SK-N-SH (cell line): Measurements from ENCODE around the gene ADPGK. TPM values are rescaled to one million over a fixed set of nuclear protein-coding genes. Genes with fewer than 3 reads are reported as not detected.

ENCODE experiments used
- CTCF ChIA-PET: fragments of 300-600, 350-600 bp; formaldehyde crosslinking; extraction: SDS; loops from one replicate; lab custom pipeline; 2021; lab: Yijun Ruan, JAX
- POLR2A ChIA-PET: fragments of 350-600 bp; sonication (Branson Sonifier 250); formaldehyde crosslinking; extraction: SDS; loops from one replicate; lab custom pipeline; 2020; ENCODE audit warnings: antibody characterized with exemption, inconsistent platforms; lab: Yijun Ruan, JAX
- DNase-seq: peaks from one replicate; pipeline ENCODE4 v3.0.0; 2012
- H2AFZ ChIP-seq: fragments of 200-600 bp; sonication (generic); 2 replicates; pipeline ENCODE4 v1.8.1; 2016; ENCODE audit warnings: antibody characterized with exemption, mild to moderate bottlenecking, low read depth
- H3F3A ChIP-seq: fragments of 200-600 bp; sonication (generic); replicated peaks from 2 replicates; pipeline ENCODE3; 2016; ENCODE audit warnings: antibody characterized with exemption, mild to moderate bottlenecking; ENCODE audit not compliant: insufficient read depth
- H3K27ac ChIP-seq, 2 experiments: fragments of 200-500 bp in 1 of 2; fragments of 200-600 bp in 1 of 2; sonication (Bioruptor generic) in 1 of 2; sonication (generic), shearing (Covaris generic) in 1 of 2; 2 replicates each; pipeline versions ENCODE4 v1.5.1 to v1.6.1; 2014 to 2016; ENCODE audit warnings: low read depth in 2 of 2, inconsistent platforms in 1 of 2, low read length in 1 of 2, mild to moderate bottlenecking in 1 of 2, mixed read lengths in 1 of 2
- H3K27me3 ChIP-seq: fragments of 200-600 bp; sonication (generic), shearing (Covaris generic); 2 replicates; pipeline ENCODE4 v1.6.1; 2016; ENCODE audit warnings: mixed run types; ENCODE audit not compliant: insufficient read depth
- H3K36me3 ChIP-seq, 2 experiments: fragments of 200-500 bp in 1 of 2; fragments of 200-600 bp in 1 of 2; sonication (Bioruptor generic) in 1 of 2; sonication (generic) in 1 of 2; replicated peaks in 1 of 2; 2 replicates each; pipeline versions ENCODE3 to v1.5.1; 2014 to 2016; ENCODE audit warnings: low read length in 1 of 2, mild to moderate bottlenecking in 1 of 2; ENCODE audit not compliant: insufficient read depth in 2 of 2, control insufficient read depth in 1 of 2
- H3K4me1 ChIP-seq, 2 experiments: fragments of 200-500 bp in 1 of 2; fragments of 200-600 bp in 1 of 2; sonication (Bioruptor generic) in 1 of 2; sonication (generic), shearing (Covaris generic) in 1 of 2; 2 replicates each; pipeline versions ENCODE4 v1.5.1 to v1.6.1; 2014 to 2016; ENCODE audit warnings: low read depth in 1 of 2, low read length in 1 of 2, mixed run types in 1 of 2; ENCODE audit not compliant: insufficient read depth in 2 of 2, control insufficient read depth in 1 of 2
- H3K4me2 ChIP-seq: fragments of 200-600 bp; sonication (generic), shearing (Covaris generic); 2 replicates; pipeline ENCODE4 v1.6.1; 2017; ENCODE audit warnings: mixed run types
- H3K4me3 ChIP-seq, 2 experiments: fragments of 200-500 bp in 1 of 2; fragments of 200-600 bp in 1 of 2; sonication (Bioruptor generic) in 1 of 2; sonication (generic), shearing (Covaris generic) in 1 of 2; 2 replicates each; pipeline versions ENCODE4 v1.5.1 to v1.8.1; 2014 to 2016; ENCODE audit warnings: low read depth in 2 of 2, inconsistent platforms in 1 of 2, low read length in 1 of 2, mild to moderate bottlenecking in 1 of 2, mixed read lengths in 1 of 2, moderate library complexity in 1 of 2
- H3K79me2 ChIP-seq: fragments of 200-600 bp; sonication (generic); 2 replicates; pipeline ENCODE4 v1.8.1; 2017; ENCODE audit warnings: mild to moderate bottlenecking; ENCODE audit not compliant: insufficient read depth
- H3K9ac ChIP-seq: fragments of 200-600 bp; sonication (generic); 2 replicates; pipeline ENCODE4 v1.6.1; 2017; ENCODE audit warnings: mixed run types
- H3K9me2 ChIP-seq: fragments of 200-600 bp; sonication (generic); 2 replicates; pipeline ENCODE4 v1.6.1; 2017; ENCODE audit warnings: mixed run types
- H3K9me3 ChIP-seq: fragments of 200-600 bp; sonication (generic); 2 replicates; pipeline ENCODE4 v1.6.1; 2017; ENCODE audit warnings: mixed run types, mild to moderate bottlenecking, moderate library complexity
- H4K20me1 ChIP-seq: fragments of 200-600 bp; sonication (generic); 2 replicates; pipeline ENCODE4 v1.6.1; 2017; ENCODE audit warnings: mild to moderate bottlenecking, mixed run types; ENCODE audit not compliant: insufficient read depth
- GABPA ChIP-seq: IDR thresholded peaks from 2 replicates; pipeline ENCODE4 v1.4.0; 2012; ENCODE audit warnings: low read depth, mild to moderate bottlenecking
- GATA2 ChIP-seq: sonication (generic); formaldehyde crosslinking; IDR thresholded peaks from 2 replicates; pipeline ENCODE4 v1.5.0; 2020; ENCODE audit warnings: mild to moderate bottlenecking, missing genetic modification reagents
- MXI1 ChIP-seq: IDR thresholded peaks from 2 replicates; pipeline ENCODE4 v1.6.1; 2012; ENCODE audit warnings: mild to moderate bottlenecking, low read depth, low read length, improper control_type of control experiment
- RAD21 ChIP-seq: IDR thresholded peaks from 2 replicates; pipeline ENCODE4 v1.6.1; 2012; ENCODE audit warnings: mild to moderate bottlenecking, low read length
- RCOR1 ChIP-seq: fragments of 150-350 bp; IDR thresholded peaks from 2 replicates; pipeline ENCODE4 v1.6.1; 2017; ENCODE audit warnings: antibody characterized with exemption, low read length
- RFX5 ChIP-seq: IDR thresholded peaks from 2 replicates; pipeline ENCODE4 v1.6.1; 2012; ENCODE audit warnings: mild to moderate bottlenecking, improper control_type of control experiment, low read length
- RXRA ChIP-seq: IDR thresholded peaks from 2 replicates; pipeline ENCODE4 v1.4.0; 2012; ENCODE audit warnings: low read depth, mild to moderate bottlenecking, borderline replicate concordance
- TAF1 ChIP-seq: IDR thresholded peaks from 2 replicates; pipeline ENCODE4 v1.6.1; 2012; ENCODE audit warnings: low read depth, mild to moderate bottlenecking, low read length, moderate library complexity, borderline replicate concordance
- YY1 ChIP-seq: IDR thresholded peaks from 2 replicates; pipeline ENCODE4 v1.4.0; 2012; ENCODE audit warnings: low read depth, mild to moderate bottlenecking
- WGBS: methylation state at CpG from one replicate; pipeline ENCODE4 v1.1.6; 2017; ENCODE audit warnings: low lambda C conversion rate; 5-methylcytosine and 5-hydroxymethylcytosine counted together
- polyA plus RNA-seq, 3 experiments: library from polyadenylated mRNA; depleted of rRNA; stranded (reverse); fragments of >200 nt; gene quantifications; 2 replicates each; pipeline ENCODE4 v1.2.3, GENCODE V29; 2012
- TF ChIP-seq, protein P1 (sequence below): fragments of 150-350 bp; IDR thresholded peaks from 2 replicates; pipeline ENCODE4 v1.6.1; 2017; ENCODE audit warnings: antibody characterized with exemption, low read length, low read depth, borderline replicate concordance
- TF ChIP-seq, protein P2 (sequence below): IDR thresholded peaks from 2 replicates; pipeline ENCODE4 v1.4.0; 2012; ENCODE audit warnings: low read depth

Gene ADPGK
- polyA plus RNA-seq, 1 of the 3 experiments (the other 2 are of a cell fraction): 57.3 TPM

DNA sequence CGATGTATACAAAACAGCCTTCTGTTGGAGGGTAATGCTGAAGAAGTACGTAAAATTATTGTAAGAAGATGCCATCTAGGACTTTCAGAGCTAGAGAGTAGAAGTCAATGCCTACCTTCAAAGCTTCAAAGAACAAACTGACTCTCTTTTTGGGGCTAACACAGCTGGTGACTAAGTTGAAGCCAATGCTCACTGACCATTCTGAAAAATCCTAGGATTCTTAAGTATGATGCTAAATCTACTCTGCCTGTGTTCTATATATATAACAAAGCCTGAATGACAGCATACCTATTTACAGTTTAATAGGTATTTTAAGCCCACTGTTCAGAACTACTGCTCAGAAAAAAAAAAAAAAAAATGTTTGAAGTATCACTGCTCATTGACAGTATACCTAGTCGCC lies 18.9 kb downstream of the ADPGK start:
- Histone ChIP-seq H3K27ac (no peak overlapping the region), H3K9me2 (no peaks in the 10 kb centered on the region), H3K9ac (no peak overlapping the region), H3F3A (peaks cover 2% of the 10 kb centered on the region), H3K27me3 (no peaks in the 10 kb centered on the region), H3K4me3 (no peak overlapping the region), H3K79me2 (peaks cover 50% of the 10 kb centered on the region), H3K4me1 (no peaks in the 10 kb centered on the region), H3K36me3 (peaks cover 31 to 66% of the 10 kb centered on the region in 2 experiments), H3K4me2 (no peak overlapping the region), H3K9me3 (peaks cover 21% of the 10 kb centered on the region), H4K20me1 (no peaks in the 10 kb centered on the region), H2AFZ (no peak overlapping the region)
- 88% methylated on average over 3 of the region's 3 CpGs for WGBS
- DNase-seq: no peak
- CTCF ChIA-PET: no interaction called here
- POLR2A ChIA-PET: interaction anchor here (0.7 kb wide), 1 partner anchor 81 kb away, joined by 4 read pairs; no protein-coding TSS in a partner anchor
- TF ChIP-seq GABPA (no peak), MXI1 (no peak), YY1 (no peak), GATA2 (CRISPR knock-in tag) (no peak)

DNA sequence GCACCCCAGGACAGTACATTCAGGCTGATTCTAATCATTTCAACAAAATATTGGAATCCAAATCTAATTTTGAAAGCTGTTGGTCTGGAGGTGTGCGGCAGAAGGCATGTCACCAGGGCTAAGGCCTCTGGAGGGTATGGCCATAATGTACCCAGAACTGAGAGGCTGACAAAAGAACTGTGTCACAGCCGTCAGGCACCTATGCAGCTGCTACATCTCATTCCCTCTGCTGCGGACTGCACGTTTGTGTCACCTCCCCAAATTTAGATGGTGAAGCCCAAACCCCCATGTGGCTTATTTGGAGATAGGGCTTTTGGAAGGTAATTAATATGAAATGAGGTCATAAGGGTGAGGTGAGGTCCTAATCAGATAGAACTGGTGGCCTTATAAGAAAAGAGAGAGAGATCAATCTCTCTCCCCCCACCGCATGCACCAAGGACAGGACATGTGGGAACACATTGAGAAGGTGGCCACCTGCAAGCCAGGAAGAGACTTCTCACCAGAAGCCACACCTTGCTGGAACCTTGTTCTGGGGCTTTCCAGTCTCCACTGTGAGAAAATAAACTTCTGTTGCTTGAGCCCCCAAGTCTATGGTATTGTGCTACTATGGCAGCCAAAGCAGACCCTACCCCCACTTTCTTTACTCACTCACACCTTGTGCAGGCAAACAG lies 22.8 kb downstream of the ADPGK start:
- DNase-seq: no peak
- Histone ChIP-seq H3K4me2 (no peak overlapping the region), H3K27ac (no peak overlapping the region), H3K9ac (no peak overlapping the region), H3K4me1 (no peaks in the 10 kb centered on the region; a peak in 1 of 4 replicates), H4K20me1 (no peaks in the 10 kb centered on the region), H3K9me3 (no peaks in the 10 kb centered on the region), H3K27me3 (no peaks in the 10 kb centered on the region), H2AFZ (no peak overlapping the region), H3K4me3 (no peak overlapping the region), H3K36me3 (peaks cover 23 to 39% of the 10 kb centered on the region in 2 experiments), H3K79me2 (peaks cover 18% of the 10 kb centered on the region), H3K9me2 (no peaks in the 10 kb centered on the region), H3F3A (peaks cover 23% of the 10 kb centered on the region)
- WGBS: 96% methylated on average over 5 of the region's 5 CpGs
- TF ChIP-seq GATA2 (CRISPR knock-in tag) (no peak), TAF1 (no peak), RAD21 (no peak), RXRA (no peak), RFX5 (no peak), GABPA (no peak), RCOR1 (no peak)
- TF ChIP-seq, protein P1, sequence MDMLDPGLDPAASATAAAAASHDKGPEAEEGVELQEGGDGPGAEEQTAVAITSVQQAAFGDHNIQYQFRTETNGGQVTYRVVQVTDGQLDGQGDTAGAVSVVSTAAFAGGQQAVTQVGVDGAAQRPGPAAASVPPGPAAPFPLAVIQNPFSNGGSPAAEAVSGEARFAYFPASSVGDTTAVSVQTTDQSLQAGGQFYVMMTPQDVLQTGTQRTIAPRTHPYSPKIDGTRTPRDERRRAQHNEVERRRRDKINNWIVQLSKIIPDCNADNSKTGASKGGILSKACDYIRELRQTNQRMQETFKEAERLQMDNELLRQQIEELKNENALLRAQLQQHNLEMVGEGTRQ: no peak
- TF ChIP-seq, protein P2, sequence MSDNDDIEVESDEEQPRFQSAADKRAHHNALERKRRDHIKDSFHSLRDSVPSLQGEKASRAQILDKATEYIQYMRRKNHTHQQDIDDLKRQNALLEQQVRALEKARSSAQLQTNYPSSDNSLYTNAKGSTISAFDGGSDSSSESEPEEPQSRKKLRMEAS: no peak
- ChIA-PET POLR2A (no interaction called here), CTCF (no interaction called here)
